GM23338 (cell line): ENCODE measurements around the gene SFTPD. TPM values are rescaled to one million over a fixed set of nuclear protein-coding genes. Genes with fewer than 3 reads are reported as not detected.
"Not testable (repeated sequence)": the region's sequence is repeated elsewhere in the genome, so short reads cannot be mapped to it uniquely, and the experiment has no call there.

Experiments used
- ATAC-seq: fragments of 200-7000 bp; cut with Tn5 transposase; 3 replicates; pipeline ENCODE4 v1.9.1; 2020
- DNase-seq: peaks from one replicate; pipeline ENCODE4 v3.0.0-alpha.2; 2015; ENCODE audit warnings: low spot score
- H2AFZ ChIP-seq: fragments of 200-600 bp; sonication (generic); 2 replicates; pipeline ENCODE4 v1.8.0; 2016; ENCODE audit warnings: antibody characterized with exemption, mild to moderate bottlenecking, moderate library complexity
- H3F3A ChIP-seq: fragments of 200-600 bp; sonication (generic); replicated peaks from 2 replicates; pipeline ENCODE4 v1.8.0; 2017; ENCODE audit warnings: antibody characterized with exemption, mixed run types, low read depth
- H3K27ac ChIP-seq: fragments of 200-600 bp; sonication (generic); 2 replicates; pipeline ENCODE4 v1.6.1; 2016; ENCODE audit warnings: low read depth
- H3K27me3 ChIP-seq: fragments of 200-600 bp; sonication (generic); 2 replicates; pipeline ENCODE4 v1.8.0; 2016; ENCODE audit warnings: mild to moderate bottlenecking, mixed run types, moderate library complexity; ENCODE audit not compliant: insufficient read depth
- H3K36me3 ChIP-seq: fragments of 200-600 bp; sonication (generic); 2 replicates; pipeline ENCODE4 v1.8.0; 2016; ENCODE audit warnings: mild to moderate bottlenecking; ENCODE audit not compliant: insufficient read depth
- H3K4me1 ChIP-seq: fragments of 200-600 bp; sonication (generic); 2 replicates; pipeline ENCODE4 v1.8.0; 2016; ENCODE audit warnings: mild to moderate bottlenecking, moderate library complexity; ENCODE audit not compliant: insufficient read depth
- H3K4me2 ChIP-seq: fragments of 200-600 bp; sonication (generic); 2 replicates; pipeline ENCODE4 v1.7.1; 2017; ENCODE audit warnings: mixed run types
- H3K4me3 ChIP-seq: fragments of 200-600 bp; sonication (generic); 2 replicates; pipeline ENCODE4 v1.6.1; 2016; ENCODE audit warnings: mixed run types
- H3K79me2 ChIP-seq: fragments of 200-600 bp; sonication (generic); replicated peaks from 2 replicates; pipeline ENCODE4 v1.8.0; 2017; ENCODE audit warnings: mild to moderate bottlenecking; ENCODE audit not compliant: insufficient read depth
- H3K9me2 ChIP-seq: fragments of 200-600 bp; sonication (generic); 2 replicates; pipeline ENCODE4 v1.8.0; 2017; ENCODE audit not compliant: insufficient read depth
- H4K20me1 ChIP-seq: fragments of 200-600 bp; sonication (generic); replicated peaks from 2 replicates; pipeline ENCODE4 v1.8.0; 2017; ENCODE audit warnings: mild to moderate bottlenecking; ENCODE audit not compliant: insufficient read depth
- H3K27ac Mint-ChIP-seq: 2 replicates; pipeline ENCODE4 v1.8.0; 2020; ENCODE audit warnings: inconsistent platforms, mild to moderate bottlenecking, moderate library complexity, mixed read lengths
- H3K27me3 Mint-ChIP-seq: 3 replicates; pipeline ENCODE4 v1.8.0; 2022; ENCODE audit warnings: low read depth, mild to moderate bottlenecking, moderate library complexity, mixed read lengths, inconsistent platforms; ENCODE audit not compliant: insufficient read depth, poor library complexity
- H3K36me3 Mint-ChIP-seq: 3 replicates; pipeline ENCODE4 v1.8.0; 2021; ENCODE audit warnings: low read depth, mild to moderate bottlenecking, inconsistent platforms, moderate library complexity, mixed read lengths
- H3K4me1 Mint-ChIP-seq: 3 replicates; pipeline ENCODE4 v1.8.0; 2020; ENCODE audit warnings: mild to moderate bottlenecking, inconsistent platforms, mixed read lengths
- H3K4me3 Mint-ChIP-seq: 3 replicates; pipeline ENCODE4 v1.8.0; 2021; ENCODE audit warnings: moderate library complexity, mild to moderate bottlenecking, inconsistent platforms, mixed read lengths
- H3K9me3 Mint-ChIP-seq: 3 replicates; pipeline ENCODE4 v1.8.0; 2020; ENCODE audit warnings: moderate library complexity, mild to moderate bottlenecking, inconsistent platforms, mixed read lengths
- CREB1 ChIP-seq: fragments of 250-450 bp; sonication (Bioruptor Pico); IDR thresholded peaks from 2 replicates; pipeline ENCODE4 v1.5.0; 2020; ENCODE audit warnings: low read depth, mild to moderate bottlenecking, moderate library complexity
- NANOG ChIP-seq: IDR thresholded peaks from 2 replicates; pipeline ENCODE4 v1.6.1; 2016; ENCODE audit warnings: antibody characterized with exemption, borderline replicate concordance
- POLR2AphosphoS5 ChIP-seq: IDR thresholded peaks from 2 replicates; pipeline ENCODE4 v1.6.1; 2016; ENCODE audit warnings: antibody characterized with exemption, low read depth
- REST ChIP-seq: IDR thresholded peaks from one replicate; pipeline ENCODE4 v1.6.1; 2018; ENCODE audit warnings: antibody characterized with exemption; ENCODE audit not compliant: unreplicated experiment
- STAT1 ChIP-seq: IDR thresholded peaks from one replicate; pipeline ENCODE4 v1.6.1; 2016; ENCODE audit warnings: antibody characterized with exemption; ENCODE audit not compliant: unreplicated experiment
- ZNF114 ChIP-seq: fragments of 250-450 bp; sonication (Bioruptor Pico); IDR thresholded peaks from 2 replicates; pipeline ENCODE4 v1.5.0; 2020; ENCODE audit warnings: mild to moderate bottlenecking, moderate library complexity
- ZNF331 ChIP-seq: fragments of 250-450 bp; sonication (Bioruptor Pico); IDR thresholded peaks from 2 replicates; pipeline ENCODE4 v1.5.0; 2020; ENCODE audit warnings: low read depth, mild to moderate bottlenecking, moderate library complexity
- polyA plus RNA-seq: library from polyadenylated mRNA; unstranded; fragments of >200 nt; fragmentation: Nextera tagmentation; extraction: Ambion mirVana; gene quantifications from 2 replicates; pipeline ENCODE4 v1.2.1, GENCODE V29; 2016
- total RNA-seq: library from RNA; depleted of rRNA; stranded (reverse); fragments of >200 nt; shearing (Covaris generic); gene quantifications from 2 replicates; pipeline ENCODE4 v1.2.3, GENCODE V29; 2014

SFTPD gene
- total and polyA plus RNA-seq, 2 experiments from 2014 or later = not detected

- H3F3A ChIP-seq = no peaks in the 10 kb centered on the region
- no peaks in the 10 kb centered on the region for H3K9me2 ChIP-seq
- no peak overlapping the region for H3K27ac ChIP-seq
- H3K4me1 ChIP-seq = no peaks in the 10 kb centered on the region
- H2AFZ ChIP-seq = no peak overlapping the region
- no peaks in the 10 kb centered on the region for H3K36me3 ChIP-seq
- no peak overlapping the region for H3K4me3 ChIP-seq
- no peaks in the 10 kb centered on the region for H3K27me3 ChIP-seq
- peak; percentile 46 for DNase-seq
- Mint-ChIP-seq H3K27me3 (peaks cover 2% of the 10 kb centered on the region), H3K4me3 (no peak overlapping the region), H3K27ac (no peak overlapping the region), H3K36me3 (no peaks in the 10 kb centered on the region; the same call in 2 of the 3 replicates), H3K9me3 (peaks cover 10% of the 10 kb centered on the region; the same call in 2 of the 3 replicates), H3K4me1 (peaks cover 3% of the 10 kb centered on the region; the same call in 2 of the 3 replicates)
- H3K79me2 ChIP-seq = no peaks in the 10 kb centered on the region
- H3K4me2 ChIP-seq = no peak overlapping the region
- no peak for ATAC-seq
- H4K20me1 ChIP-seq = no peaks in the 10 kb centered on the region; the same call in 1 of the 2 replicates
- TF ChIP-seq STAT1 (no peak), ZNF114 (CRISPR knock-in tag) (no peak), ZNF331 (CRISPR knock-in tag) (no peak), CREB1 (no peak), NANOG (0 out of 2 replicates have a peak, but pooled peaks have one; percentile 19)
Observed at GRCh38 chr10:79994556-79994955, 45.7 kb upstream of the SFTPD start.

- not testable (repeated sequence) for H3F3A ChIP-seq, H3K9me2 ChIP-seq, H2AFZ ChIP-seq, H3K36me3 ChIP-seq, H3K4me2 ChIP-seq, H3K4me1 Mint-ChIP-seq, H4K20me1 ChIP-seq, H3K27ac ChIP-seq, ATAC-seq, H3K4me3 ChIP-seq, H3K4me3 Mint-ChIP-seq, H3K4me1 ChIP-seq, H3K27ac Mint-ChIP-seq, H3K27me3 ChIP-seq, H3K27me3 Mint-ChIP-seq, DNase-seq, H3K79me2 ChIP-seq, H3K36me3 Mint-ChIP-seq
- peaks cover 12% of the 10 kb centered on the region; the same call in 2 of the 3 replicates for H3K9me3 Mint-ChIP-seq
Observed at GRCh38 chr10:79988199-79988598, 39.3 kb upstream of the SFTPD start.

GRCh38 chr10:79986661-79987060, 37.8 kb upstream of the SFTPD start:
- peaks cover 16% of the 10 kb centered on the region for H3K27me3 ChIP-seq
- not testable (repeated sequence) for H3K36me3 ChIP-seq, H4K20me1 ChIP-seq, H3K27ac Mint-ChIP-seq, H3K4me1 Mint-ChIP-seq, DNase-seq, H3K79me2 ChIP-seq, H3K36me3 Mint-ChIP-seq, H3K4me2 ChIP-seq, H3K4me3 Mint-ChIP-seq, ATAC-seq, H3F3A ChIP-seq, H3K9me2 ChIP-seq, H3K4me1 ChIP-seq, H2AFZ ChIP-seq, H3K27ac ChIP-seq, H3K4me3 ChIP-seq
- H3K27me3 Mint-ChIP-seq = peaks cover 12% of the 10 kb centered on the region
- H3K9me3 Mint-ChIP-seq = peaks cover 12% of the 10 kb centered on the region; the same call in 2 of the 3 replicates

GRCh38 chr10:79985481-79986072, 36.7 kb upstream of the SFTPD start:
- Histone ChIP-seq H4K20me1 (no peaks in the 10 kb centered on the region), H3K4me2 (no peak overlapping the region), H3K9me2 (no peaks in the 10 kb centered on the region), H3K27me3 (peaks cover 23% of the 10 kb centered on the region), H3K79me2 (no peaks in the 10 kb centered on the region), H3K4me1 (peaks cover 11% of the 10 kb centered on the region), H3F3A (no peaks in the 10 kb centered on the region), H3K36me3 (no peaks in the 10 kb centered on the region), H3K27ac (no peak overlapping the region), H2AFZ (no peak overlapping the region), H3K4me3 (no peak overlapping the region)
- ATAC-seq = no peak
- Mint-ChIP-seq H3K4me3 (no peak overlapping the region), H3K9me3 (peaks cover 9% of the 10 kb centered on the region; the same call in 1 of the 3 replicates), H3K27ac (no peak overlapping the region), H3K4me1 (peaks cover 7% of the 10 kb centered on the region), H3K36me3 (no peaks in the 10 kb centered on the region; the same call in none of the 3 replicates), H3K27me3 (peaks cover 15% of the 10 kb centered on the region)
- DNase-seq = no peak
- TF ChIP-seq POLR2AphosphoS5 (no peak), REST (no peak), NANOG (no peak)
